Measurements from ENCODE around the gene PPP6R1.

DNA sequence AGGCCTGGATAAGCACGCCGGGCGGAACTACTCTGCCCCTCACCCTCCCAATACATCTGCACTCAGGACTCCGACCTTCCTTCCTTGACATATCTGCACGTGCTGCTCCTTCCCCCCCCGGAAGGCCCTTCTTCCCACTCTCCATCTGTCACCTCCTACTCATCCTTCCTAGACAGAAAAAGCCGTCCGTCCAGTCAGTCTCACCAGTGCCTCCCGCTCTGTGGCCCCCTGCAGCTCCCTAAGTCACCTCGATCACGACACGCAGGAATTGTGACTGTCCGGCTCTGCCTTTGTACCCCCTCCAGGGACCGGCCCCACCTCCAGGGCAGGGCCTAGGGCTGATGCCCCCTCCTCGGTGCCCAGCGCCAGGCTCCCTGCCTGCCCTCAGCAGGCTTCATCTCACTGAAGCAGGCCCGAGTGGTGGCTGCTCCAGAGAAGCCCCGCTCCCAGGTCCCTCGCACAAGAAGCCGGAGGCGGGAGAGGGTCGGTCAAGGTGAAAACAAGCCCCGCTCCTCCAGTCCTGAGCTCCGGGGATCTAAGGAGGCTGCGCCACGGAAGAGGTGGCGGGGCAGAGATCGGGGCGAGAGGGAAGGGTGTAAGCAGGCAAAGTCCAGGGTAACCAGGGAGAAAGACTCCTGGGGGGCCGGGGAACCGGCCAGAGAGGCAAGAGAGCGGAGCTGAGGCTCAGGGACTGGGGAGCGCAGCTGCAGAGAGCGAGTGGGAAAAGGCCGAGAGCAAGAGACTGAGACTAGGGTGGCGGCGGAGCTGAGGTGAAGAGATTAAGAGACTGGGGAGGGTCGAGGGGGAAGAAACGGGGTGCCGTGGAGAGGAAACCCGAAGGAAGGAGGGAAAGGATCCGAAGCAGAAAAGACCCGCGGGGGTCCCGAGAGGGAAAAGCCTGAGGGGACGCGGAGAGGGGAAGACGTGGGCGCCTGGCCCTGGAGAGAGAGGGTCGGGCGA, 1.1 kb downstream of the PPP6R1 start:
- no peak for TF ChIP-seq POLR2A (IDR thresholded peaks at IDR 0.05)
- TF ChIP-seq, protein P1, sequence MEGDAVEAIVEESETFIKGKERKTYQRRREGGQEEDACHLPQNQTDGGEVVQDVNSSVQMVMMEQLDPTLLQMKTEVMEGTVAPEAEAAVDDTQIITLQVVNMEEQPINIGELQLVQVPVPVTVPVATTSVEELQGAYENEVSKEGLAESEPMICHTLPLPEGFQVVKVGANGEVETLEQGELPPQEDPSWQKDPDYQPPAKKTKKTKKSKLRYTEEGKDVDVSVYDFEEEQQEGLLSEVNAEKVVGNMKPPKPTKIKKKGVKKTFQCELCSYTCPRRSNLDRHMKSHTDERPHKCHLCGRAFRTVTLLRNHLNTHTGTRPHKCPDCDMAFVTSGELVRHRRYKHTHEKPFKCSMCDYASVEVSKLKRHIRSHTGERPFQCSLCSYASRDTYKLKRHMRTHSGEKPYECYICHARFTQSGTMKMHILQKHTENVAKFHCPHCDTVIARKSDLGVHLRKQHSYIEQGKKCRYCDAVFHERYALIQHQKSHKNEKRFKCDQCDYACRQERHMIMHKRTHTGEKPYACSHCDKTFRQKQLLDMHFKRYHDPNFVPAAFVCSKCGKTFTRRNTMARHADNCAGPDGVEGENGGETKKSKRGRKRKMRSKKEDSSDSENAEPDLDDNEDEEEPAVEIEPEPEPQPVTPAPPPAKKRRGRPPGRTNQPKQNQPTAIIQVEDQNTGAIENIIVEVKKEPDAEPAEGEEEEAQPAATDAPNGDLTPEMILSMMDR (IDR thresholded peaks at IDR 0.05), result no peak

All from stomach (tissue), 4 donors.